H9 (cell line): ENCODE measurements around the gene ANK2. TPM values are rescaled to one million over a fixed set of nuclear protein-coding genes. Genes with fewer than 3 reads are reported as not detected.

Experiments
- DNase-seq: peaks from one replicate; pipeline ENCODE4 v3.0.0-alpha.2; 2017
- H2AFZ ChIP-seq: one replicate; pipeline ENCODE4 v1.6.1; 2013; ENCODE audit warnings: mild to moderate bottlenecking, low read length, control low read depth, moderate library complexity
- H2AK5ac ChIP-seq: 2 replicates; pipeline ENCODE4 v1.6.1; 2013; ENCODE audit warnings: low read length, control low read depth, mixed read lengths; ENCODE audit not compliant: insufficient read length
- H2BK120ac ChIP-seq: one replicate; pipeline ENCODE4 v1.6.1; 2013; ENCODE audit warnings: low read depth, mild to moderate bottlenecking, low read length, control low read depth, inconsistent platforms; ENCODE audit not compliant: poor library complexity, severe bottlenecking
- H2BK12ac ChIP-seq: 2 replicates; pipeline ENCODE4 v1.6.1; 2013; ENCODE audit warnings: low read length, control low read depth, mixed read lengths, low read depth; ENCODE audit not compliant: insufficient read length
- H2BK15ac ChIP-seq: 2 replicates; pipeline ENCODE4 v1.6.1; 2013; ENCODE audit warnings: low read depth, low read length, control low read depth
- H2BK20ac ChIP-seq: one replicate; pipeline ENCODE4 v1.6.1; 2013; ENCODE audit warnings: low read depth, mild to moderate bottlenecking, low read length, control low read depth, inconsistent platforms; ENCODE audit not compliant: poor library complexity, severe bottlenecking
- H2BK5ac ChIP-seq: 2 replicates; pipeline ENCODE4 v1.6.1; 2013; ENCODE audit warnings: low read length, control low read depth, mixed read lengths; ENCODE audit not compliant: insufficient read length
- H3K14ac ChIP-seq: 2 replicates; pipeline ENCODE4 v1.6.1; 2013; ENCODE audit warnings: low read length, control low read depth; ENCODE audit not compliant: insufficient read depth
- H3K18ac ChIP-seq: 2 replicates; pipeline ENCODE4 v1.6.1; 2013; ENCODE audit warnings: low read depth, mild to moderate bottlenecking, mixed read lengths, low read length, control low read depth; ENCODE audit not compliant: insufficient read length
- H3K23ac ChIP-seq: 2 replicates; pipeline ENCODE4 v1.6.1; 2013; ENCODE audit warnings: low read length, control low read depth, mixed read lengths, low read depth; ENCODE audit not compliant: insufficient read length
- H3K23me2 ChIP-seq: 2 replicates; pipeline ENCODE4 v1.6.1; 2013; ENCODE audit warnings: low read depth, mild to moderate bottlenecking, mixed read lengths, low read length, control low read depth; ENCODE audit not compliant: insufficient read length, poor library complexity, severe bottlenecking
- H3K27ac ChIP-seq: 2 replicates; pipeline ENCODE4 v1.5.1; 2013; ENCODE audit warnings: low read length, control low read depth, mixed read lengths, low read depth; ENCODE audit not compliant: insufficient read length
- H3K27me3 ChIP-seq: 2 replicates; pipeline ENCODE4 v1.6.1; 2013; ENCODE audit warnings: low read length, control low read depth, inconsistent platforms; ENCODE audit not compliant: insufficient read depth
- H3K4ac ChIP-seq: 2 replicates; pipeline ENCODE4 v1.6.1; 2013; ENCODE audit warnings: low read depth, mild to moderate bottlenecking, control low read depth, inconsistent platforms, low read length, moderate library complexity
- H3K4me1 ChIP-seq: 2 replicates; pipeline ENCODE4 v1.6.1; 2013; ENCODE audit warnings: low read length, control low read depth, inconsistent platforms; ENCODE audit not compliant: insufficient read depth
- H3K4me2 ChIP-seq: 2 replicates; pipeline ENCODE4 v1.6.1; 2013; ENCODE audit warnings: low read length, control low read depth, mixed read lengths; ENCODE audit not compliant: insufficient read length, insufficient read depth
- H3K56ac ChIP-seq: 2 replicates; pipeline ENCODE4 v1.6.1; 2013; ENCODE audit warnings: low read depth, mild to moderate bottlenecking, mixed read lengths, low read length, control low read depth; ENCODE audit not compliant: insufficient read length
- H3K79me1 ChIP-seq: 2 replicates; pipeline ENCODE4 v1.6.1; 2013; ENCODE audit warnings: low read depth, mild to moderate bottlenecking, moderate library complexity, low read length, control low read depth, inconsistent platforms; ENCODE audit not compliant: insufficient read depth, poor library complexity, severe bottlenecking
- H3K79me2 ChIP-seq: 2 replicates; pipeline ENCODE4 v1.6.1; 2013; ENCODE audit warnings: low read length, control low read depth, inconsistent platforms; ENCODE audit not compliant: insufficient read depth
- H3K9ac ChIP-seq: 2 replicates; pipeline ENCODE4 v1.6.1; 2013; ENCODE audit warnings: low read length, control low read depth, mixed read lengths; ENCODE audit not compliant: insufficient read length; ENCODE audit errors: extremely low read depth
- H3K9me3 ChIP-seq: one replicate; pipeline ENCODE4 v1.6.1; 2013; ENCODE audit warnings: low read depth, low read length, inconsistent platforms; ENCODE audit not compliant: control insufficient read depth
- H3T11ph ChIP-seq: one replicate; pipeline ENCODE4 v1.6.1; 2013; ENCODE audit warnings: mild to moderate bottlenecking, low read length, control low read depth, inconsistent platforms
- H4K20me1 ChIP-seq: one replicate; pipeline ENCODE4 v1.6.1; 2013; ENCODE audit not compliant: control insufficient read depth, insufficient read length, insufficient read depth
- H4K5ac ChIP-seq: 2 replicates; pipeline ENCODE4 v1.6.1; 2013; ENCODE audit warnings: low read depth, mild to moderate bottlenecking, mixed read lengths, low read length, control low read depth; ENCODE audit not compliant: insufficient read length
- H4K8ac ChIP-seq: replicated peaks from 2 replicates; pipeline ENCODE4 v1.6.1; 2013; ENCODE audit warnings: low read length, control low read depth, mixed read lengths, low read depth; ENCODE audit not compliant: insufficient read length
- H4K91ac ChIP-seq: 2 replicates; pipeline ENCODE4 v1.6.1; 2013; ENCODE audit warnings: low read depth, mild to moderate bottlenecking, moderate library complexity, mixed read lengths, low read length, control low read depth; ENCODE audit not compliant: insufficient read length
- H3K27ac Mint-ChIP-seq, 3 experiments: 2 replicates in 2 of 3; 3 replicates in 1 of 3; pipeline ENCODE4 v1.8.0; 2020 to 2021; ENCODE audit warnings: mixed read lengths in 3 of 3, mild to moderate bottlenecking in 1 of 3, moderate library complexity in 1 of 3
- H3K27me3 Mint-ChIP-seq: 2 replicates; pipeline ENCODE4 v1.8.0; 2021; ENCODE audit warnings: low read depth, mild to moderate bottlenecking, moderate library complexity, mixed read lengths
- H3K36me3 Mint-ChIP-seq, 3 experiments: 2 replicates in 2 of 3; 3 replicates in 1 of 3; pipeline ENCODE4 v1.8.0; 2020 to 2021; ENCODE audit warnings: low read depth in 3 of 3, mixed read lengths in 3 of 3; ENCODE audit not compliant: insufficient read depth in 1 of 3
- H3K4me1 Mint-ChIP-seq, 2 experiments: 2 replicates each; pipeline ENCODE4 v1.8.0; 2020; ENCODE audit warnings: mixed read lengths in 2 of 2
- H3K4me3 Mint-ChIP-seq, 2 experiments: 2 replicates in 1 of 2; 3 replicates in 1 of 2; pipeline ENCODE4 v1.8.0; 2020 to 2021; ENCODE audit warnings: mild to moderate bottlenecking in 2 of 2, mixed read lengths in 2 of 2, moderate library complexity in 1 of 2
- H3K9me3 Mint-ChIP-seq, 2 experiments: 2 replicates in 1 of 2; 3 replicates in 1 of 2; pipeline ENCODE4 v1.8.0; 2020; ENCODE audit warnings: mild to moderate bottlenecking in 2 of 2, mixed read lengths in 2 of 2, moderate library complexity in 1 of 2
- CTCF ChIP-seq: fragments of 200-600 bp; sonication (generic); conservative IDR thresholded peaks from 3 replicates; pipeline ENCODE4 v1.8.0; 2021; ENCODE audit warnings: antibody characterized with exemption, mild to moderate bottlenecking
- WGBS: extraction: QIAGEN DNeasy Blood & Tissue Kit; methylation state at CpG from one replicate; pipeline ENCODE4 v1.1.7; 2013; ENCODE audit warnings: missing lambda C conversion rate, low lambda C conversion rate, mixed read lengths; ENCODE audit not compliant: insufficient read length; ENCODE audit errors: extremely low coverage; 5-methylcytosine and 5-hydroxymethylcytosine counted together
- total RNA-seq: library from RNA; stranded (reverse); gene quantifications from 2 replicates; pipeline ENCODE4 v1.2.1, GENCODE V29; 2021

ANK2 gene
- total RNA-seq, 1 experiment from 2014 or later: 36.8 TPM

- no peak overlapping the region for H3K18ac ChIP-seq
- H3K36me3 Mint-ChIP-seq: peaks cover 0 to 3% (median 0%) of the 10 kb centered on the region in 3 experiments; a peak in 1 of 7 replicates
- H4K5ac ChIP-seq: no peak overlapping the region
These were observed 40.7 kb upstream of the ANK2 start for GRCh38 chr4:113008716-113009115.

More at GRCh38 chr4:113008716-113009115, 40.7 kb upstream of the ANK2 start:
- no peak overlapping the region for H3K4me3 Mint-ChIP-seq
- Histone ChIP-seq H3K27ac (no peak overlapping the region), H4K8ac (no peak overlapping the region), H2BK15ac (no peak overlapping the region), H3K23me2 (no peaks in the 10 kb centered on the region), H3K9me3 (no peaks in the 10 kb centered on the region), H3K27me3 (no peaks in the 10 kb centered on the region), H3K79me2 (no peaks in the 10 kb centered on the region), H3K23ac (no peak overlapping the region), H3K4me2 (no peak overlapping the region), H4K20me1 (no peaks in the 10 kb centered on the region), H2AK5ac (no peak overlapping the region), H3K14ac (no peak overlapping the region), H3K79me1 (no peaks in the 10 kb centered on the region), H3K4ac (no peak overlapping the region), H3T11ph (no peak overlapping the region), H2BK12ac (no peak overlapping the region), H3K56ac (no peak overlapping the region), H2BK20ac (no peak overlapping the region), H3K9ac (no peak overlapping the region), H2BK120ac (no peak overlapping the region), H4K91ac (no peak overlapping the region), H2AFZ (no peak overlapping the region), H2BK5ac (no peak overlapping the region), H3K4me1 (no peaks in the 10 kb centered on the region)
- no peaks in the 10 kb centered on the region for H3K27me3 Mint-ChIP-seq
- no CpG with 5 or more reads among the region's 2 CpGs for WGBS
- no peak overlapping the region for H3K27ac Mint-ChIP-seq
- H3K4me1 Mint-ChIP-seq: no peaks in the 10 kb centered on the region
- TF ChIP-seq CTCF: no peak
- DNase-seq: no peak
- H3K9me3 Mint-ChIP-seq: no peaks in the 10 kb centered on the region
